H1 (cell line): ENCODE data around the gene KIF23. TPM values are rescaled to one million over a fixed set of nuclear protein-coding genes. Genes with fewer than 3 reads are reported as not detected.

Experiments used
- CHD7 ChIP-seq: fragments of 300-600 bp; sonication (generic); IDR thresholded peaks from 2 replicates; pipeline ENCODE4 v1.7.1; 2012; ENCODE audit warnings: low read length, moderate library complexity, mild to moderate bottlenecking, inconsistent platforms; ENCODE audit not compliant: insufficient replicate concordance
- NANOG ChIP-seq: IDR thresholded peaks from 2 replicates; pipeline ENCODE4 v1.6.1; 2011; ENCODE audit warnings: low read length, low read depth, mild to moderate bottlenecking, inconsistent platforms; ENCODE audit not compliant: insufficient read depth, poor library complexity, severe bottlenecking
- RBBP5 ChIP-seq: IDR thresholded peaks from 2 replicates; pipeline ENCODE4 v1.7.1; 2012; ENCODE audit warnings: low read depth, mild to moderate bottlenecking, inconsistent platforms, low read length, moderate library complexity, borderline replicate concordance
- SIN3A ChIP-seq, 2 experiments: IDR thresholded peaks in 1 of 2; conservative IDR thresholded peaks in 1 of 2; 2 replicates each; pipeline ENCODE4 v1.6.1; 2011 to 2012; ENCODE audit warnings: low read length in 2 of 2, improper control_type of control experiment in 1 of 2, low read depth in 1 of 2, mild to moderate bottlenecking in 1 of 2
- USF2 ChIP-seq: IDR thresholded peaks from 2 replicates; pipeline ENCODE4 v1.6.1; 2011; ENCODE audit warnings: low read length, improper control_type of control experiment
- YY1 ChIP-seq: IDR thresholded peaks from 2 replicates; pipeline ENCODE4 v1.6.1; 2011; ENCODE audit warnings: low read depth, mild to moderate bottlenecking, low read length
- ZNF274 ChIP-seq: IDR thresholded peaks from 2 replicates; pipeline ENCODE4 v1.7.0; 2012; ENCODE audit warnings: low read length, borderline replicate concordance; ENCODE audit errors: extremely low read depth
- polyA plus RNA-seq, 7 experiments: library from polyadenylated mRNA; depleted of rRNA in 3 of 7; stranded (reverse) in 5 of 7; unstranded in 2 of 7; fragments of >200 nt in 5 of 7; fragments of 200-250 nt in 2 of 7; gene quantifications; 1 replicate in 5 of 7; 2 replicates in 1 of 7; 4 replicates in 1 of 7; pipeline versions ENCODE4 v1.2.1 to v1.2.3, GENCODE V29; 2011 to 2013; ENCODE audit warnings: missing spikeins in 2 of 7, mixed read lengths in 2 of 7
- total RNA-seq: library from RNA; stranded (reverse); fragmentation: NEBNext Ultra II Directional; extraction: Animal tissue kit (Norgen Biotek cat#: 25700); gene quantifications from 2 replicates; pipeline ENCODE4 v1.2.1, GENCODE V29; 2021

Gene KIF23
- total and polyA plus RNA-seq, 2 of the 8 experiments (the other 6 are each of a cell fraction or from before 2014, with no cell fraction given) = 26.2 to 77.4 TPM

GRCh38 chr15:69468241-69469121 lies 54.3 kb downstream of the KIF23 start (continued):
- TF ChIP-seq CHD7 (no peak), NANOG (no peak), YY1 (no peak), RBBP5 (no peak), USF2 (no peak), ZNF274 (no peak), SIN3A (conservative IDR thresholded peaks at IDR 0.05 in 1 of 2, IDR thresholded peaks at IDR 0.05 in 1 of 2; ENCODE audit: low read depth in 1 of 2, low read length in 2 of 2) (no peak)
